Kidney (tissue), 14 donors: Measurements from ENCODE around the gene CPVL. TPM values are rescaled to one million over a fixed set of nuclear protein-coding genes. Genes with fewer than 3 reads are reported as not detected.

Experiments used
- DNase-seq, 5 donors: peaks; one replicate each; pipeline ENCODE4 v3.0.0-alpha.2; 2013 to 2020
- FAIRE-seq: peaks from 2 replicates; lab custom pipeline; 2012; peaks lifted over from hg19 to GRCh38; lab: Jason Lieb, UNC
- H3K27ac ChIP-seq, 2 donors: one replicate each; pipeline ENCODE4 v1.7.0; 2013; ENCODE audit warnings: low read depth in 2 of 2, low read length in 2 of 2, inconsistent platforms in 1 of 2
- H3K27me3 ChIP-seq: one replicate; pipeline ENCODE4 v1.7.1; 2013; ENCODE audit warnings: low read length, inconsistent platforms; ENCODE audit not compliant: control insufficient read depth, insufficient read depth
- H3K36me3 ChIP-seq, 3 donors: one replicate each; pipeline versions ENCODE4 v1.7.0 to v1.7.1; 2013; ENCODE audit warnings: low read length in 3 of 3, control low read depth in 1 of 3, inconsistent platforms in 1 of 3; ENCODE audit not compliant: insufficient read depth in 3 of 3, control insufficient read depth in 2 of 3
- H3K4me1 ChIP-seq, 3 donors: one replicate each; pipeline versions ENCODE4 v1.7.0 to v1.7.1; 2013; ENCODE audit warnings: low read length in 3 of 3, inconsistent platforms in 1 of 3, low read depth in 1 of 3; ENCODE audit not compliant: control insufficient read depth in 2 of 3, insufficient read depth in 2 of 3
- H3K4me3 ChIP-seq, 3 donors: one replicate each; pipeline versions ENCODE4 v1.7.0 to v1.8.1; 2013; ENCODE audit warnings: low read length in 3 of 3, control low read depth in 1 of 3, inconsistent platforms in 1 of 3
- H3K9ac ChIP-seq, 3 donors: one replicate each; pipeline versions ENCODE4 v1.7.0 to v1.7.1; 2013; ENCODE audit warnings: low read length in 3 of 3, control low read depth in 1 of 3, inconsistent platforms in 1 of 3
- H3K9me3 ChIP-seq, 3 donors: one replicate each; pipeline versions ENCODE4 v1.7.0 to v1.7.1; 2013; ENCODE audit warnings: low read length in 3 of 3, control low read depth in 1 of 3, inconsistent platforms in 1 of 3; ENCODE audit not compliant: control insufficient read depth in 2 of 3, insufficient read depth in 1 of 3
- intact Hi-C: fragments of 100-400 bp; cut with DNase I; formaldehyde crosslinking; loops from one replicate; pipeline ENCODE4 v1.11.1; 2022
- polyA plus RNA-seq: library from polyadenylated mRNA; stranded (reverse); fragments of 350-450 nt; fragmentation: Illumina TruSeq; extraction: RNeasy Lipid Tissue Mini Kit (QIAGEN cat#74804); gene quantifications from one replicate; pipeline ENCODE4 v1.2.3, GENCODE V29; 2014; ENCODE audit warnings: low read depth, low replicate concordance; ENCODE audit not compliant: insufficient read depth
- total RNA-seq: library from RNA; stranded (reverse); fragmentation: NEBNext Ultra II Directional; extraction: Animal tissue kit (Norgen Biotek cat#: 25700); gene quantifications from one replicate; pipeline ENCODE4 v1.2.1, GENCODE V29; 2021
- TF ChIP-seq, protein P1 (sequence below): IDR thresholded peaks from 3 replicates; pipeline ENCODE4 v1.5.1; 2012; ENCODE audit warnings: mild to moderate bottlenecking, moderate library complexity, borderline replicate concordance; ENCODE audit not compliant: insufficient read depth; ENCODE audit errors: extremely low read depth
- donor health status: control.
- donor health status: control.
- donor health status: control.
- donor health status: control.
- donor health status: control.
- donor health status: DM: yes; HTN: yes; CAD: no.
- donor health status: Normal renal cell carcinoma (clear cell type).

Gene CPVL
- total and polyA plus RNA-seq, 2 donors from 2014 or later, result 104 to 133 TPM

DNA sequence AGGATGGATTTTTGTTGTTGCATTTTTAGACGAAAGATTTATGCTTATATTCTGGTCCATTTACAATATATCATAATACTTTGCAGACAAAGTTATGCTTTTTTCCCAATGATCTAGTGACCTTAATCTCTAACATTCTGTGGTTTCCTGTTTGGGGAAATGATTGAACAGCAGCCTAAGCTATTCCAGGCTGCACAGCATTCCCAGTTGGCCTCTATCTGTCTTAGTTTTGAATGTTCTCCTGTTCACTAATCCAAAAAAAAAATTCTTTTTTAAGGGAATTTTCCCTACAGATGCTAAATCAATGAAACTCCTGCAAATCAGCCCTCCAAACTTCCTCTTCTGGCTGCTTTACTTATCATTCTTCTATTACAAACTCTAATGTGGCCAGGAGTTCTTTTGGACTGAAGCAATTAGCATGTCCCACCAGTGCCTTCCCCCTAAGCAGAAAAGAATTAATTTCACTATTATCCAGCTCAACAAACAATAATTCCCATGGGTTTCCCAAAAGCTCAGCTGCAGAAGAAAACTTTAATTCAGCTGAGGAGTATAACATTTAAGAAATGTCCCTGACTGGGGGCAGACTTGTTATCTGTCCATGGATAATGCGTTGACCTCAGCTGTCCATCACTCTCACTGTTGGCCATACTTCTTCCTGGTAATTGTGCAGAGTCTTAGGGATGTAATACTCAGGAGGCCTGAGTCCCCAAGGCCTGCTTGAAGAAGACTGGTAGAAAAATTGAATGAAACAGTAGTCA, 106.3 kb downstream of the CPVL start:
- DNase-seq (peak in 2 of 5 donors; percentile 49 to 75), FAIRE-seq (no peak)
- H3K4me3 ChIP-seq, result no peak overlapping the region

DNA sequence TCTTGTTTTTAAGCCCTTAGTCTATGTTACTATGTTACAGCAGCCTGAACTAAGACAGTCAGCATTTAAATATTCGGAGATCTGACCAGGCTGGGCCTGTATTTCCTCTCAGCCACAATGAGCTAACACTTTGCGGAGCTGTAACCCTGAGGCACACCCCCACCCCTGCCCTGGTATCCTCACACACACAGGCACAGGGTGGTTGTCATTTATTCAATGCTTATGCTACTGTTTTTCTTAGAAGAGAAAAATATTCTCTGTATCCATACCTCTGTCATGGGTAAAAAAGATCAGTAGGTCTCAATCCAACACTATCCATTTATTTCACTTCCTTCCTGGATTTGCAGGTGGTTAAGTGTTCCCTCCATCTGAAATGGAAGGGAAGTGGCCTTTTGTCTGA, 107.9 kb downstream of the CPVL start:
- H3K4me3 ChIP-seq, result no peak overlapping the region
- FAIRE-seq (no peak), DNase-seq (peak in 1 of 5 donors; percentile 23)
- intact Hi-C loops, result loop anchor here (10.0 kb wide), 1 partner anchor 46 kb away; no protein-coding TSS in a partner anchor
- H3K36me3 ChIP-seq, result no peaks in the 10 kb centered on the region
- TF ChIP-seq, protein P1, sequence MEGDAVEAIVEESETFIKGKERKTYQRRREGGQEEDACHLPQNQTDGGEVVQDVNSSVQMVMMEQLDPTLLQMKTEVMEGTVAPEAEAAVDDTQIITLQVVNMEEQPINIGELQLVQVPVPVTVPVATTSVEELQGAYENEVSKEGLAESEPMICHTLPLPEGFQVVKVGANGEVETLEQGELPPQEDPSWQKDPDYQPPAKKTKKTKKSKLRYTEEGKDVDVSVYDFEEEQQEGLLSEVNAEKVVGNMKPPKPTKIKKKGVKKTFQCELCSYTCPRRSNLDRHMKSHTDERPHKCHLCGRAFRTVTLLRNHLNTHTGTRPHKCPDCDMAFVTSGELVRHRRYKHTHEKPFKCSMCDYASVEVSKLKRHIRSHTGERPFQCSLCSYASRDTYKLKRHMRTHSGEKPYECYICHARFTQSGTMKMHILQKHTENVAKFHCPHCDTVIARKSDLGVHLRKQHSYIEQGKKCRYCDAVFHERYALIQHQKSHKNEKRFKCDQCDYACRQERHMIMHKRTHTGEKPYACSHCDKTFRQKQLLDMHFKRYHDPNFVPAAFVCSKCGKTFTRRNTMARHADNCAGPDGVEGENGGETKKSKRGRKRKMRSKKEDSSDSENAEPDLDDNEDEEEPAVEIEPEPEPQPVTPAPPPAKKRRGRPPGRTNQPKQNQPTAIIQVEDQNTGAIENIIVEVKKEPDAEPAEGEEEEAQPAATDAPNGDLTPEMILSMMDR, result no peak
- no peaks in the 10 kb centered on the region for H3K9me3 ChIP-seq
- no peak overlapping the region for H3K27ac ChIP-seq
- no peaks in the 10 kb centered on the region for H3K27me3 ChIP-seq
- H3K9ac ChIP-seq, result no peak overlapping the region
- peaks cover 0 to 8% (median 4%) of the 10 kb centered on the region in 3 donors for H3K4me1 ChIP-seq

More for the DNA sequence above, 106.3 kb downstream of the CPVL start:
- Histone ChIP-seq H3K27me3 (no peaks in the 10 kb centered on the region), H3K4me1 (peaks cover 0 to 8% (median 2%) of the 10 kb centered on the region in 3 donors), H3K9me3 (no peaks in the 10 kb centered on the region), H3K27ac (no peak overlapping the region), H3K36me3 (no peaks in the 10 kb centered on the region), H3K9ac (no peak overlapping the region)
- TF ChIP-seq, protein P1, result no peak
- intact Hi-C loops, result loop anchor here (10.0 kb wide), 1 partner anchor 45 kb away; no protein-coding TSS in a partner anchor

DNA sequence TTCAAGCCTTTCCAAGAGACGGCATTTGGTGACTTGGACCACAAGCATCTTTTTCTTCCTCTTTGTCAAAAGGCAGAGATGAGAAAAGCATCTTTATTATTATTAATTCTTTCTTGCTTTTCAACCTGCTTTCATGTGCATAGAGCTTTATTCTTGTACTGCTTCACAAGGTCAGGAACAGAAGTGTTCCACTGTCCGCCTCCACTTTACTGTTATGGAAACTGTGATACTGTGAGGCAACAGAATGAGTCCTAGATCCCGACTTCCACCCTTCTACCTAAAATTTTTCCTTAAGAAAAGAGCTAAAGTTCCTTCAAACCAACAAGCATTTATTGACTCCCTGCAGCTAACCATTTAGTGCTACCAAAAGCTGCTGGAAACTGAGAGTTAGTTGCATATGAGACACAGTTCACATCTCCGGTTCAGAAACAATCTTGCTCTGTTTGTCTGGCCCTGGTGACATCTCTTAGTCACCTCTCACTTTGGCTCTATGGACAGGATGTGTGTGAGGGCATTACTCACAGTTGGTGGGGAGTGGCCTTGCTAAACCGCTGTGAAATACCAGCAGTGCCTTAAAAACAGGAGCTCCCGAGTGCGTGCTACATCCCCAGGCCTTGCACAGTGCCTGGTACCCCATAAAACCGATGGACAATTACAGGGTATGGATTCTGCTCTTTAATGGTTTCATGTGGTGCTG, 111.1 kb downstream of the CPVL start:
- no peaks in the 10 kb centered on the region for H3K9me3 ChIP-seq
- DNase-seq, result no peak
- intact Hi-C loops, result loop anchor here (10.0 kb wide), 1 partner anchor 50 kb away; no protein-coding TSS in a partner anchor
- no peak overlapping the region for H3K9ac ChIP-seq
- no peak overlapping the region for H3K27ac ChIP-seq
- no peak overlapping the region for H3K4me3 ChIP-seq
- no peaks in the 10 kb centered on the region for H3K36me3 ChIP-seq
- no peak for FAIRE-seq
- H3K4me1 ChIP-seq, result peaks cover 0 to 7% (median 5%) of the 10 kb centered on the region in 3 donors
- TF ChIP-seq, protein P1, result no peak
- H3K27me3 ChIP-seq, result no peaks in the 10 kb centered on the region
